Measurements from ENCODE around the gene NR6A1. TPM values are rescaled to one million over a fixed set of nuclear protein-coding genes. Genes with fewer than 3 reads are reported as not detected.

The NR6A1 gene
- total and polyA plus RNA-seq, 2 of the 13 experiments (the other 11 are each of a cell fraction or from before 2014, with no cell fraction given): 28.1 to 31.5 TPM

DNA sequence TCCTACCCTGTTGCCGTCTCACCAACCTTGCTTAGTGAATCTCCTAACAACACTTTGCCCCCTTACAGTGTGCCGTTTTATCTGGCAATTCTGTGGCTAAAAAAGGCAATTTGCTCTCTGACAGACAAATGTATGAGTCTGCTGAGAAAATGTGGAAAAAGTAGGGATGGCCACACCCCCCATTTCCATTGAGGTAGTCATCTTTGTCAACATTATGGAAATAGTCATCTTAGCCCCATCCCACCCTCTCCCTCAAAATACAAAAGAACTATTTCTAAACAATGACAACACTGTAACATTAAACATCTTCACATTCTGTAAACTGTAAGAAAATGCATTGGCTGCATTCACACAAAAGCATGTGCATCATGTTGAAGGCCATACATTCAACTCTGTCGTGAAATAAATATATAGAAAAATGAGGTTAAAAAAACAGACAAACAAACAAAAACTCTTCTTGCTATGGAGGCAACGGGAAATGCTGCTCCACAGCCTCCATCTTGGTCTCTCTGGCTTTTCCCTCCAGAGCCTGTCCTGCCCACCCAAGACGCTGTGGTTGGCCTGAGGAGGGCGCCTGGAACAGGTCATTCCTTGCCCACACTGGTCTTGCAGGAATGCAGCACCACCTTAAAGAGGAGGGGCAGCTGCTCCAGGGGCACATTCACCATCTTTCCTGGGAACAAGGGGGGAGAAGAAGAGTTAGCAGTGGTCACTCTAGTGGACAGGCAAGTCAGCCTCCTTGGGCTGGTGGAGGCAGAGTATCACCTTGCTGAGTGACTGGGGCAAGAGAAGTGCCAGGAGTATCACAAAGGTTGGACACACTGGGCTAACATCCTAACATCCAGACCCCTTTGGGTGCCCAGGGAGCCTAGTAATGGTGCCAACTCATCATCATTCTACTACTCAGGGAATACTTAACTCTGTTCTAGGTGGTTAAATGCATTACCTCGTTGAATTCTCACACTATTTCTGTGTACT lies 248.7 kb downstream of the NR6A1 start:
- peaks cover 14 to 32% of the 10 kb centered on the region in 2 experiments for H3K36me3 ChIP-seq (replicated peaks in 1 of 2; ENCODE audit: control insufficient read depth in 1 of 2, insufficient read depth in 2 of 2, low read length in 2 of 2)
- H2AFZ ChIP-seq (ENCODE audit: low read length): no peak overlapping the region
- no peaks in the 10 kb centered on the region for H3K27me3 ChIP-seq (ENCODE audit: control insufficient read depth in 1 of 2, insufficient read depth in 2 of 2, low read length in 2 of 2)
- H3K4me3 ChIP-seq (replicated peaks in 1 of 3; ENCODE audit: insufficient read depth in 1 of 3, low read depth in 2 of 3, low read length in 3 of 3): no peak overlapping the region
- no peak overlapping the region for H3K4me2 ChIP-seq (ENCODE audit: low read depth, low read length)
- H3K79me2 ChIP-seq (ENCODE audit: insufficient read depth, low read length): no peaks in the 10 kb centered on the region
- no TSS peak for BruUV-seq (replicated peaks)
- H3K27ac ChIP-seq (ENCODE audit: extremely low read length, insufficient read depth, low read length): peak overlapping the region; percentile 99
- in situ Hi-C loops (cut with HindIII; ENCODE audit: extremely low pct_ligation_motif_present, low pct_unique_long_range_greater_than_20kb): no loop called here
- ATAC-seq: no peak
- H3K4me1 ChIP-seq (ENCODE audit: insufficient read depth, low read length): peaks cover 45% of the 10 kb centered on the region
- no peaks in the 10 kb centered on the region for H4K20me1 ChIP-seq (ENCODE audit: insufficient read depth, low read length)
- 93% methylated on average over 6 of the region's 7 CpGs for whole genome bisulfite sequencing (ENCODE audit: low lambda C conversion rate)
- ChIA-PET POLR2A (no interaction called here), CTCF (ENCODE audit: low intra/inter-chr PET ratio, low total read pairs) (no interaction called here)
- no peaks in the 10 kb centered on the region for H3K9me3 ChIP-seq (ENCODE audit: low read length)
- no peak for DNase-seq (ENCODE audit: low spot score)
- TF ChIP-seq, protein P1, sequence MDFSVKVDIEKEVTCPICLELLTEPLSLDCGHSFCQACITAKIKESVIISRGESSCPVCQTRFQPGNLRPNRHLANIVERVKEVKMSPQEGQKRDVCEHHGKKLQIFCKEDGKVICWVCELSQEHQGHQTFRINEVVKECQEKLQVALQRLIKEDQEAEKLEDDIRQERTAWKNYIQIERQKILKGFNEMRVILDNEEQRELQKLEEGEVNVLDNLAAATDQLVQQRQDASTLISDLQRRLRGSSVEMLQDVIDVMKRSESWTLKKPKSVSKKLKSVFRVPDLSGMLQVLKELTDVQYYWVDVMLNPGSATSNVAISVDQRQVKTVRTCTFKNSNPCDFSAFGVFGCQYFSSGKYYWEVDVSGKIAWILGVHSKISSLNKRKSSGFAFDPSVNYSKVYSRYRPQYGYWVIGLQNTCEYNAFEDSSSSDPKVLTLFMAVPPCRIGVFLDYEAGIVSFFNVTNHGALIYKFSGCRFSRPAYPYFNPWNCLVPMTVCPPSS (IDR thresholded peaks at IDR 0.05): no peak
- TF ChIP-seq ZNF790 (CRISPR knock-in tag; IDR thresholded peaks at IDR 0.05; ENCODE audit: borderline replicate concordance): no peak
- TF ChIP-seq STAG1 (CRISPR knock-in tag; IDR thresholded peaks at IDR 0.05): peak; percentile 4; the same call in 1 of the 2 replicates
- TF ChIP-seq TBX3 (IDR thresholded peaks at IDR 0.05; ENCODE audit: borderline replicate concordance): no peak
- TF ChIP-seq DPF2 (CRISPR knock-in tag; IDR thresholded peaks at IDR 0.05; ENCODE audit: borderline replicate concordance, low read depth): no peak
- TF ChIP-seq, protein P2, sequence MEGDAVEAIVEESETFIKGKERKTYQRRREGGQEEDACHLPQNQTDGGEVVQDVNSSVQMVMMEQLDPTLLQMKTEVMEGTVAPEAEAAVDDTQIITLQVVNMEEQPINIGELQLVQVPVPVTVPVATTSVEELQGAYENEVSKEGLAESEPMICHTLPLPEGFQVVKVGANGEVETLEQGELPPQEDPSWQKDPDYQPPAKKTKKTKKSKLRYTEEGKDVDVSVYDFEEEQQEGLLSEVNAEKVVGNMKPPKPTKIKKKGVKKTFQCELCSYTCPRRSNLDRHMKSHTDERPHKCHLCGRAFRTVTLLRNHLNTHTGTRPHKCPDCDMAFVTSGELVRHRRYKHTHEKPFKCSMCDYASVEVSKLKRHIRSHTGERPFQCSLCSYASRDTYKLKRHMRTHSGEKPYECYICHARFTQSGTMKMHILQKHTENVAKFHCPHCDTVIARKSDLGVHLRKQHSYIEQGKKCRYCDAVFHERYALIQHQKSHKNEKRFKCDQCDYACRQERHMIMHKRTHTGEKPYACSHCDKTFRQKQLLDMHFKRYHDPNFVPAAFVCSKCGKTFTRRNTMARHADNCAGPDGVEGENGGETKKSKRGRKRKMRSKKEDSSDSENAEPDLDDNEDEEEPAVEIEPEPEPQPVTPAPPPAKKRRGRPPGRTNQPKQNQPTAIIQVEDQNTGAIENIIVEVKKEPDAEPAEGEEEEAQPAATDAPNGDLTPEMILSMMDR (CRISPR knock-in tag; IDR thresholded peaks at IDR 0.05): peak; percentile 21; the same call in 1 of the 2 replicates
- no peak for TF ChIP-seq ZNF34 (CRISPR knock-in tag; IDR thresholded peaks at IDR 0.05; ENCODE audit: borderline replicate concordance)
- no peak for TF ChIP-seq ELF1 (CRISPR knock-in tag; IDR thresholded peaks at IDR 0.05)
- no peak overlapping the region for H3K9ac ChIP-seq (ENCODE audit: insufficient read depth, low read depth, low read length)
- intact Hi-C loops (cut with micrococcal nuclease; ENCODE audit: unreplicated experiment): no loop called here
- no peak for FAIRE-seq
